GOT3 (cell line): ENCODE data around the gene GGT7.
"Not testable (repeated sequence)": the region's sequence is repeated elsewhere in the genome, so short reads cannot be mapped to it uniquely, and the experiment has no call there.

Experiments used
- DNase-seq: peaks from one replicate; lab custom pipeline; 2025; ENCODE audit warnings: mixed read lengths; lab: John Stamatoyannopoulos, UW

The GGT7 gene

GRCh38 chr20:34872622-34873224 is at the start of gene GGT7:
Gene GGT7, minus strand, starts transcription at chr20:34872856. Its CDS starts 41 bp downstream, at chr20:34872815.
- peak; percentile 49 for DNase-seq

GRCh38 chr20:34921436-34921835 is 48.8 kb upstream of the GGT7 start:
- no peak for DNase-seq

GRCh38 chr20:34920055-34920454 is 47.4 kb upstream of the GGT7 start:
- DNase-seq: no peak

GRCh38 chr20:34916774-34917354 is 44.2 kb upstream of the GGT7 start:
- DNase-seq: no peak

GRCh38 chr20:34915749-34916455 is 43.2 kb upstream of the GGT7 start:
- DNase-seq: no peak

GRCh38 chr20:34915131-34915530 is 42.5 kb upstream of the GGT7 start:
- no peak for DNase-seq

GRCh38 chr20:34907616-34908469 is 35.2 kb upstream of the GGT7 start:
- DNase-seq: peak; percentile 27

- no peak for DNase-seq
Observed at GRCh38 chr20:34904202-34904621, 31.6 kb upstream of the GGT7 start.

- DNase-seq: not testable (repeated sequence)
Observed at GRCh38 chr20:34898731-34899130, 26.1 kb upstream of the GGT7 start.

GRCh38 chr20:34898129-34898528 is 25.5 kb upstream of the GGT7 start:
- not testable (repeated sequence) for DNase-seq

- no peak for DNase-seq
Observed at GRCh38 chr20:34896086-34896621, 23.5 kb upstream of the GGT7 start.

GRCh38 chr20:34895465-34895864 is 22.8 kb upstream of the GGT7 start:
- no peak for DNase-seq

GRCh38 chr20:34894723-34895122 is 22.1 kb upstream of the GGT7 start:
- no peak for DNase-seq

GRCh38 chr20:34892671-34893070 is 20.0 kb upstream of the GGT7 start:
- DNase-seq: no peak

- DNase-seq: no peak
Observed at GRCh38 chr20:34891166-34892062, 18.8 kb upstream of the GGT7 start.

GRCh38 chr20:34888468-34888867 is 15.8 kb upstream of the GGT7 start:
- DNase-seq: no peak

GRCh38 chr20:34887023-34887422 is 14.4 kb upstream of the GGT7 start:
- no peak for DNase-seq

- no peak for DNase-seq
Observed at GRCh38 chr20:34886122-34886521, 13.5 kb upstream of the GGT7 start.

GRCh38 chr20:34884260-34884659 is 11.6 kb upstream of the GGT7 start:
- no peak for DNase-seq

GRCh38 chr20:34883809-34884208 is 11.2 kb upstream of the GGT7 start:
- no peak for DNase-seq

GRCh38 chr20:34883087-34883688 is 10.5 kb upstream of the GGT7 start:
- DNase-seq: no peak
